Thyroid gland (tissue), 4 donors: ENCODE data around the gene MIB1.

Experiments used
- POLR2A ChIP-seq, 2 donors: fragments of 450-650 bp; IDR thresholded peaks; one replicate each; pipeline ENCODE4 v1.6.1; 2017; ENCODE audit warnings: antibody characterized with exemption in 2 of 2, mild to moderate bottlenecking in 2 of 2, moderate library complexity in 1 of 2
- TF ChIP-seq, protein P1 (sequence below), 6 experiments: fragments of 200-600 bp in 3 of 6; fragments of 450-650 bp in 3 of 6; sonication (generic) in 3 of 6; IDR thresholded peaks; one replicate each; pipeline ENCODE4 v1.5.1; 2016 to 2019; ENCODE audit warnings: antibody characterized with exemption in 6 of 6, mild to moderate bottlenecking in 2 of 6, inconsistent platforms in 1 of 6, moderate library complexity in 1 of 6

GRCh38 chr18:21762181-21762772 is 21.7 kb downstream of the MIB1 start:
- TF ChIP-seq POLR2A (IDR thresholded peaks at IDR 0.05), result no peak
- TF ChIP-seq, protein P1, sequence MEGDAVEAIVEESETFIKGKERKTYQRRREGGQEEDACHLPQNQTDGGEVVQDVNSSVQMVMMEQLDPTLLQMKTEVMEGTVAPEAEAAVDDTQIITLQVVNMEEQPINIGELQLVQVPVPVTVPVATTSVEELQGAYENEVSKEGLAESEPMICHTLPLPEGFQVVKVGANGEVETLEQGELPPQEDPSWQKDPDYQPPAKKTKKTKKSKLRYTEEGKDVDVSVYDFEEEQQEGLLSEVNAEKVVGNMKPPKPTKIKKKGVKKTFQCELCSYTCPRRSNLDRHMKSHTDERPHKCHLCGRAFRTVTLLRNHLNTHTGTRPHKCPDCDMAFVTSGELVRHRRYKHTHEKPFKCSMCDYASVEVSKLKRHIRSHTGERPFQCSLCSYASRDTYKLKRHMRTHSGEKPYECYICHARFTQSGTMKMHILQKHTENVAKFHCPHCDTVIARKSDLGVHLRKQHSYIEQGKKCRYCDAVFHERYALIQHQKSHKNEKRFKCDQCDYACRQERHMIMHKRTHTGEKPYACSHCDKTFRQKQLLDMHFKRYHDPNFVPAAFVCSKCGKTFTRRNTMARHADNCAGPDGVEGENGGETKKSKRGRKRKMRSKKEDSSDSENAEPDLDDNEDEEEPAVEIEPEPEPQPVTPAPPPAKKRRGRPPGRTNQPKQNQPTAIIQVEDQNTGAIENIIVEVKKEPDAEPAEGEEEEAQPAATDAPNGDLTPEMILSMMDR (IDR thresholded peaks at IDR 0.05), result no peak
